HUDEP-2 (cell line): Measurements from ENCODE around the gene YPEL3.
A peak's percentile ranks its signal among the peaks of the same experiment; 100 is the strongest.
"Not testable (repeated sequence)": the region's sequence is repeated elsewhere in the genome, so short reads cannot be mapped to it uniquely, and the experiment has no call there.

ENCODE experiments used
- DNase-seq, 76 experiments: peaks; one replicate each; lab custom pipeline; 2025; ENCODE audit not compliant: unreplicated experiment in 76 of 76; lab: John Stamatoyannopoulos, UW

The YPEL3 gene

DNA sequence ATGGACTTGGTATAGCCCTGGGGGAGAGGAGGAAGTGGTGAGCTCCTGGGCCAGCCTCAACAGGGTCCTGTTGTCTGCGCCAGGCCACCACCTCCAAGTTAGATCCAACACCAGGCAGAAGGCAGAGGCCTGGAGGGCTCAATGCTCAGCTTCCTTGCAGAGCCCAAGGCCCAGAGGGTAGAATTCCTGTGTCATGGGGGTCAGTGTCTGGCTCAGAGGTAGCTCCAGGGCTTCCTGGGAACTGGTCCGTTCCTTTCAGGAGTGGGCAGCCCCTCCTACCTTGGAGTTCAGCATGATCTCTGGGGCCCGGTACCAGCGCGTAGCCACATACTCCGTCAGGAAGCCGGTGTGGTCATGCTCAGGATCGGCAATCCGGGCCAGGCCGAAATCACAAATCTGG lies 21.8 kb upstream of the YPEL3 start:
- DNase-seq = no peak

DNA sequence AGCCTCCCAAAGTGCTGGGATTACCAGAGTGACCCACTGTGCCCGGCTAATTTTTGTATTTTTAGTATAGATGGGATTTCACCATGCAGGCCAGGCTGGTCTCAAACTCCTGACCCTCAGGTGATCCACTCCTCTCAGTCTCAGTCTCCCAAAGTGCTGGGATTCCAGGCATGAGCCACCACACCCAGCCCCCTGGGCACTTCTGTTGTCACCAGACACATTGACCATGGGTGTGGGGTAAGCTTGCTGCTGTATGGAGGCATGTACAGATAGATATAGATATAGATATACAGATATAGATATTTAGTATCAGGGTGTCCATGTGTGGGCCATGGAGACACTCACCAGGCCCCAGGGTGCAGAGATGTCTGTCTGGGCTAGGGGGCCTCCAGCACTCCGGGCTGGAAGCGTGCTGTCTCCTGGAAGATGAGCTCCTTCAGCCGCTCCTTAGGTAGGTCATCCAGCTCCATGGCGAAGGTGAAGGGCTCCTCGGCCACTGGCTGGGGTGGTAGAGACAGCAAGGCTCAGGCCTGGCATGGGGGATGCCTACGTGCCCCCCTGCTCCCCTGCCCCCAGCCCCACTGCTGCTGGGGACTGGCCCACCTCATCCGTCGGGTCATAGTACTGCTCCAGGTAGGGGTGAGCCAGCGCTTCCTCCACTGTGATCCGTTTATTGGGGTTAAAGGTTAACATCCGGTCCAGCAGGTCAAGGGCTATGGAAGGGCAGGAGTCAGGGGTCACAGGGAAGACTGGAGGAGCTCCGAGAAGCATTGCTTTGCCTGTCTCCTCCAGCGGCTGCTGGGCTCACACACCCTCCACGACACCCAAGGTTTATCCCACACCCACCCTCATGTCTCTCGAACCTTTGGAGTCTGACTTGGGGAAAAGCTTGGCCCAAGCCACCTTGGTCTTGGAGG lies 20.5 kb upstream of the YPEL3 start:
- no peak for DNase-seq

DNA sequence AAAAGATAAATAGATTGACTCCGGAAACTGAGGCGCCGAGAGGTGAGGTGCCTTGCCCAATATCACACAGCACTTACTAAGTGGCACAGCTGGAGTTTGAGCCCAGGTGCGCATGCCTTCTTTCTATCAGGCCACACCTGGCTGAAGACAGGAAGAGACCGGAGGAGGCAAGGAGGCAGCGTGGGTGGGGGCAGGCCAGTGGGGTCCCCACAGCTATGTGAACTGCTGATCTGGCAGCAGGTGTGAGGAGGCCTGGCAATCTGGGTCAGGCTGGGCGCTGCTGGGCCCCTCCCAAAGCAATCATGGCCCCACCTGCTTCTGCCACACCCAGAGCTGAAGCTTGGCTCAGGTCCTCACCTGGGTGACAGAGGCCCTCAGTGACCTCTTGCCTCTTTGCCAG lies 19.2 kb upstream of the YPEL3 start:
- DNase-seq = no peak

DNA sequence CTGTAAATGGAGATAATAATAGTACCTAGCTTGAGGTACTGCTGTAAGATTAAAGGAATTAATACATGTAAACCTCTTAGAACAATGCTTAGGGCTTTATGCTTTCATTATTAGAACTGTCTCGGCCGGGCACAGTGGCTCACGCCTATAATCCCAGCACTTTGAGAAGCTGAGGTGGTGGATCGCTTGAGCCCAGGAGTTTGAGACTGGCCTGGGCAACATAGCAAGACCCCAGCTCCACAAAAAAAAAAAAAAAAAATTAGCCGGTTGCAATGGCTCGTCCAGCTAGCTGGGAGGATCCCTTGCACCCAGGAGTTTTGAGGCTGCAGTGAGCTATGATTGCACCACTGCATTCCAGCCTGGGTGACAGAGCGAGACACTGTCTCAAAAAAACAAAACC lies 18.8 kb upstream of the YPEL3 start:
- not testable (repeated sequence) for DNase-seq

DNA sequence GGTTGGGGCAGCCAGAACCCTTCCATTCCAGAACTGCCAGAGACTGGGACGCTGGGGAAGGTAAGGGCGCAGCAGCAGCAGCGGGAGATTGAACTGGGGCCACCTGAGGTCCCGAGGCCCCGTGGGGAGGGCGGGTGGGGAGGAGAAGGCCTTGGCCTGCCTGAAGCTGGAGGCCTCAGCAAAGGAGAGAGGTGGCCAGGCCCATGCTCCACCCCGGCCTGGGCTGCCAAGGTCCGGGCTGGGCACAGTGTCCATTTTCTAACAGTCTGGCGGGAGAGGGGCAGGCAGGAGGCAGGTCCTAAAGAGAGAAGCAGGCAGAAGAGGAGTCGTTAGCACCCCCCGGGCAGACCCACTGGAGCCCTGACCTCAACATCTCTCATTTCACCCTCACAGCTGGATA lies 18.4 kb upstream of the YPEL3 start:
- no peak for DNase-seq

DNA sequence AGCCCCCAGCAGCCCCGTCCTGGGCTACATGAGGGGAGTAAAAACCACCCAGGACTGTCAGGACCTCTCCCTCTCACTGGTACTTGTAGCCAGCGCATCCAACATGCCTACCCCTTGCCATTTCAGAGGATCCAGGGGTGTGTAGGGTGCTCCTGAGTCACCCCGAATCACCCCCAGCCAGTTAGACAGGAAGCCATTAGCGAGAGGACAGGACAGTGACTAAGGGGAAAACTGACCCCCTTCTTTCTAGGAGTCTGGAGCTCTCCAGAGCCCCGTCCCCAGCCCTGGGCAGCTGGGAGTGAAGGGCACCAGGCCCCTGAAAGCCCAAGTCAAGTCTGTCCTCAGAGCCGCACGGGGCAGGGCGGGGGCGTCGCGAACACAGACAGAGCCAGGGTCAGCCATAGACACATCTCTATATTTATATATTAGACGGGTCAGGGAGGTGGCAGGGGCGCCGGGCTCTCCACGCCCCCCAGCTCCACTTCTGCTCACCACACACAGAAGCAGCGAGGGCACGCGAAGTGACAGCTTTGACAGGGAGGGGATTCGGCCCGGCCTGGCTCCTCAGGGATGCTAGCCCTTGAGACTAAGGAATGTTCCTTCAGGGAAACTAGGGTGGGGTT lies 17.8 kb upstream of the YPEL3 start:
- no peak for DNase-seq

DNA sequence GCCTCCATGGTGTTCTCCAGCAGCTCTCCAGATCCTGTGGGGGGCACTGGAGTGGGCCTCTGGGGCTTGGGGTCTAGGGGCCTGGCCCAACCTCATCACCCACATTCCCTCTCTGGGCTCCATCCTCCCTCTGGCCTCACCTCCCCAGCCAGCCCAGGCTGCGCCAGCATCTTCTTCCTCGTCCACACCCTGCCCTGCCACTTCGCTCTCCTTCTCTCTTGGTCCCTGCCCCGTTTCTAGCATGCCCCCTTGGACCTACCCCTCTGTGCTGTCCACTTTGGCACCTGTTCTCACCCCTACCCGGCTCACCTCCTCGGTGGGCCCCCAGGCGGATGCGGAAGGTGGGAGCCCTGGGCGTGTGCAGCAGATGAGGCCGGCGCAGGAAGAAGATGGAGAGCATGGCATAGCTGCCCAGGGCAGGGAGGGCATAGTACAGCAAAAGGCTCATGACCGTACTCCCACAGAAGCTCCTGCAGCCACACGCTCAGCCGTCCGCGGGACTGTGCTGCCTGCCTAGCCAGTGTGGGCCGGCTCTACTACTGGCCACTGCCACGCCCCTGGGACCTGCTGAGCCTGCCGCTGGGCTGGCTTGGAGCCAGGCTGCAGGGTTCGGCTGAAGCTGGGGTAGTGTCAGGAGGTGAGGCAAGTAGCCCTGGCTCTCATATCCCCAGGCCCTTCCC lies 17.2 kb upstream of the YPEL3 start, which contains the start of gene GDPD3:
Gene GDPD3, minus strand, starts transcription at position 507 of the 680 bp plus-strand sequence. Its CDS starts 59 bp downstream, at position 448.
- DNase-seq = peak in 46 of 76 experiments; percentile 2 to 54 (median 27)

DNA sequence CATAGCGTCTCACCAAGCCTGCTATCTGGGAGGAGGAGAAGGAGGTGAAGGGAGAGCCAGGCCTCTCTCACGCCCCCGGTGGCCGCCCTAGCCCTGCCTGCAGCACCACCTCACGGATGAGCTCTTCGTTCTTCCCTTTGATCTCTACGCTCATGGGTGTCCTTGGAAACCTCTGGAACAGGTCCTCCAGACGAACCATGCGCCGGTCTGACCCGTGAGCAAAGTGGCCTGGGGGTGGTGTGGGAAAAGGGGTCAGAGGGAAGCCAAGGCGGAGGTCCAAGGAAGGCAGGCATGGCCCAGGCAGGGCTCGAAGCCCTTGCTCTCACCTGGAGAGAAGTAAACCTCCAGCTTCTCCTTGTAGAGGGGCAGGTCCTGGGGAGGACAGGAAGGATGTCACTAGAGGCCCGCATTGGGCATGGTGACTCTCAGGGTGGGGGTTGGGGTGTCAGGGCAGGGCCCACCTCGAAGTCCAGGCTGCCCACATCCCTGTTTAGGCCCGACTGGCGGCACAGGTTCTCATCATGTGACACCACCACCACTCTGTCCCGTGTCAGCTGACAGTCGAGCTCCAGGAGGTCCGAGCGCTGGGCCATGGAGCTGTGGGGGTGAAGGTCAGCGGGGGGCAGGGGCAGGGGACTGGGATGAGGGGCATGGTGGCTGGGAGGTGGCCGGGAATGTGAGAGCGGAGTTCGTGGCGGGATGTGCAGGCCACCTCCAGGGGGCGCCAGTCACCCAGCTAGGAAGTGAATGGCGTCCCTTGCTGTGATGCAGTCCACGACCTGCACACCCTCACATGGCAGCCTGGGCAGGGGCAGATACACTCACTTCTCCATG lies 16.4 kb upstream of the YPEL3 start:
- peak in 43 of 76 experiments; percentile 3 to 65 (median 33) for DNase-seq

DNA sequence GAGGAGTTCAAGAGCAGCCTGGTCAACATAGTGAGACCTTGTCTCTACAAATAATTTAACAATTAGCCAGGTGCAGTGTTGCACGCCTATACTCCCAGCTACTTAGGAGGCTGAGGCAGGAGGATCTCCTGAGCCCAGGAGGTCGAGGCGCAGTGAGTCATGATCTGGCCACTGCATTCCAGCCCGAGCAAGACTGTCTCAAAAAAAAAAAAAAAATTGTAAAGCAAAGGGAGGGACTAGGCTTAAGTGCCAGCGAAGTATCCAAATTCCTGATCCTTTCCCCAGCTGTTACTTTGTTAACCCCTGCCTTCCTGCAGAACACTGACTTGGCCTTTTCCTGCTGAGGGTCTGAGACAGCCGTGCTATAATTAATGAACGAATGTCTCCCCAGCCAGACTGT lies 14.6 kb upstream of the YPEL3 start:
- DNase-seq = no peak

DNA sequence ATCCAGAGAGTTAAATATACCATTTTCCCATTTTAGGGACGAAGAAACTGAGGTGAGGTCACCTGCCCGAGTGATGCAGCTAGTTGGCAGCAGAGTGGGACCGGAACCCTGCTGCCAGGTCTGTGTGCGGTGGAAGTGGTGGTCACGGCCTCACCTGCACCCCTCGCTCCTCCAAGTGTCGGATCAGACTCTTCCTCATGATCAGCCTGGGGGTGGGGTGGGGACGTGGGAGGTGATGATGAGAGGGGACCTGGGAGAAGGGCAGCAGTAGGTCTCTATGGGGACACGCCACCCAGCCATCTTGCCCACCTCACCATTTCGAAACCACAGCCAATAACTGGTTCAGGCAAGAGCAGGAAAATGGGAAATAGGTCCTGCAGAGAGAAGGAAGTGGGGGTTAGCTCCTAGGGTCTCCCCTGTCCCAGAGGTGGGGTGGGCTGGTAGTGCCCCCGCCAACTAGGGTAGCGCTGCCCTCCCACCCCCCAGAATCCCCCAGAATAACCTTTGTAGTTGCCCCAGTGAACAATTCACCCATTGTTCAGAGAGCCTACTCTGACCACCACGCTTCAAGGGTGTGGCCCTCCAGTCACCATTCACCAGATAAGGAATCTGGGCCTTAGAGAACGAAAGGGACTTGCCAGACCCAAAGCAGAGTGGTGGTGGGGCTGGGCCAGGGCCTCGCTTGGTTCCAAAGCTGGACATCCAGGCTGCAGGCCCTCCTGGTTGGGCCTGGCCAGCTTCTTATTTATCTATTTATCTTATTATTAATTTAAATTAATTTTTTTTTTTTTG lies 12.2 kb upstream of the YPEL3 start:
- peak in 22 of 76 experiments; percentile 4 to 34 (median 16) for DNase-seq

DNA sequence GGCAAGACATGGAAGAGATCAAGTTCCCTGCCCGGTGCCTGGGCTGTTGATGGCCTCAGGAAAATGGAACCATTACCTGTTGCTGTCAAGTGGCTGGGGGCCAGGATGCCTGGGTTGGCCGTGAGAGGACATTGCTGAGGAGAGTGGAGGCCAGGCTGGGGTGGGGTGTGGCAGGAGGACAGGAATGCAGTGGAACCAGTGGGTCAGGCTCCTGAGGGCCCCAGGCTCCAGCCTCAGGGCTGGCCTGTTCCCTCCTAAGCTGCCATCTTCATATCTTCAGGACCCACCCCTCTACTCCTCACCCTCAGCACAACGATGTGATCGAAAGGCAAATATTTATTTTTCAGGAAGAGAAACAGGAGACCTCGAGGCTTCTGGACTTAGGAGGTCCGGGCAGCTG lies 8.5 kb upstream of the YPEL3 start:
- no peak for DNase-seq

DNA sequence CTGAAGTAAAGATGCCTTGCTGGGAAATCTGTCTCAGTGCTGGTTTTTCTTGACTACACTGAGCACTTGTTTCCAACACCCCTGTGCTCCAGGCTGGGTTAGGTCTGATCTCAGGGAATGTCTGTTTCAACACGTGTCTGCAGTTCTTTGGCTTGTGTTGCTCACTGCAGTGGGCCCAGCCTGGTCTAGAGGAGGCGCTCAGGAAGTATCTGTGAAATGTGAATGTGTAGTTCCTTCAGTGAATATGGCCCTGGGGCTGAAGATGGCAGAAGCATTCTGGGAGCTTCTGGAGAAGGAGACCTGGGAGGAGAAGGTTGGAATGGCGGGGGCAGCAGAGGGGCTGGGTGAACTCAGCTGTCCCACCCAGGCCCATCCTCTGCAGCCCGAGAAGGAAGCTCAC lies 8.1 kb upstream of the YPEL3 start:
- DNase-seq = no peak

DNA sequence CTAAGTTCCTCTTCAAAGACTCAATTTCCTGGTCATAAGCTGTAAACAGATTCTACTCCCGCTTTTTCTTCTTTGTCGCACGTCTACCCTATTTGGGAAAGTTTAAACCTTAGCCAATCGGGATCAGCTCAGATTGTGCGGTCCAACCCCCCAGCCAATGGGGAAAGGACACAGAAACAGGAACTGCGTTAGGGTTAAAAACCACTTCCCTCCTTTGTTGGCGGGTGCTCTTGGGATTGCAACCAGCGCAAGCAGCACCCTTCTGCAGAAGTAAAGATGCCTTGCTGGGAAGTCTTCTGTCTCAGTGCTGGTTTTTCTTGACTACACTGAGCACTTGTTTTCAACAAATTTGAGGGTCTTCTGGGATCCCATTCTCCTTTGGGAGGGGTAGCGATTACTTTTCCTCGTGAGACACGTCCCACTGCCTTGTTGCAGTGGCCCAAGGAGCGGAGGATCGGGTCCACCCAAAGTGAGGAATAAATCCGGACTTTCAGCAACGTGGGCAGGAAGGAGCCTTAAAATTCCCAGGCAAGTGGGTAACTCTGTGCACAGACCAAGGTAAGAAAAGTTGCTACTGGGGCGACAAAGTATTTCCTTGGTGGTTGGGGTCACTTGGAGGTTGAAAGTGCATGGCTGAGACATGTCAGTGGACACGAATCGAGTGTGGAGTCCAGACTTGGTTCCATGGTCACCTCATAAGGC lies 1.0 kb upstream of the YPEL3 start:
- no peak for DNase-seq

DNA sequence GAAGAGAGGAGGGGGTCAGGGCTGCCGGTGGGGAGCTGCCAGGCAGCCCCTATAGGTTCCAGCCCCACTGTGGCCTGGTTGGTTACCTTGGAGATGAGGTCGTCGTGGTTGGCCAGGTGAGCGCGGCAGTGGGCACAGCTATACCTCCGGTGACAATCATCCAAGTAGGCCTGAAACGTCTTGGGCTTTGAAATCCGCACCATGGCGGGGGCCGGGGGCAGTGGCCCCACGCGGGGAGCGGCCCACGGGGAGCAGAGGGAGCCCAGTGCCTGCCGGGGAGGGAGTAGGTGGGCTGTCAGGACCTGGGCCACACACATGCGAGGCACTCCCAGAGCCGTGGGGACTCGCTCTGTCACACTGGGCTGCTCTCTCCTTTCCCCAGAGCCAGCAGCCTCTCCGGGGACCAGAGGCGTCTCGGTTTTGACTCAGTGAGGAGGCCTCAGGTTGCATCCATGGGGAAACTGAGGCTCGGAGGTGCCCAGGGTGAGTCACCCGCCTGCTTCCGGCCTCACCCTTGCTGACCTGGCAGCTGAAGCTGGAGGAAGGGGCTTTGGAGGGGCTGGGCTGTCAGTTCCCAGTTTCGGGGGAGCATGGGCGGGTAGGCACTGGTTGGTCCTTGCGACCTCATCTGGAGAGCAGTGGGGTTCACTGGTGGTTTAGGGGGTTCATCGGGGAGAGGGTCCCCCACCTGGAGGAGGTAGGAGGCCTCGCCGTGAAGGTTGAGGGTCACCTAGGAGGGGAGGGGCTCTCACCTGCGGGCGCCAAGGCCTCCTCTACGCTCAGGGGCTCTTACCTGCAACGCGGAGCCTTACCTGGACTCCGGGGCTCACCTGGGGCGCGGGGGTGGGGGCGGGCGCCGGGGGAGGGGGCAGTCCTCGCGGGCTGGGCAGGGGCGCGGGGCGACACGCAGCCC lies 591 bp downstream of the YPEL3 start:
- DNase-seq = no peak

DNA sequence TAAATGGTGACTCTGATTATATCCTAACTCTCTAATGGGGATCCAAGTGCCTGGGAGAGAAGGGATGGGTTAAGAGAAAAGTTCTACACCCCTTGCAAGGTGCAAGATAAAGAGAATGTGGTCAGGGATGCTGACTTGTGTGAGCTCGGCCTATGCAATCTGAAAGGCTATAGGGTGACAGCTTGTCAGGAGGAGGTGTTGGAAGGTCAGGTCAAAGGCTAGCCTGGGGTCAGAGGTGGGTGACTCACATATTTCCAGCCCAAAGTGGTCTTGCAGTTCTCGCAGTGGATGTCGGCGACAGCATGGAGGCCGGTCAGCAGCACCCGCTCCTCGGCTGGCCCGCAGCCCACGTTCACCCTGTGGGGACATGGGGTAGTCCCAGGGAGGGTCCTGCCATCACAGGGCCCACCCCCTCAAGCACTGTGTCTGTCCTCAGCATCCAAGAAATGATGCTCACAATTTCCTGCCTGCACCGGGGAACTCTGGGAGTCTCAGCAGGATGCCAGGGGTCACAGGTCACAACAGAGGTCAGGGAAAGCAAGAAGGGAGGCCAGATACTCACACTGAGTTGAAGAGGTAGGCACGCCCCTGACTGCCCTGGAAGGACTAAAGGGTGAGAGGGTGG lies 1.4 kb downstream of the YPEL3 start:
- DNase-seq = no peak

DNA sequence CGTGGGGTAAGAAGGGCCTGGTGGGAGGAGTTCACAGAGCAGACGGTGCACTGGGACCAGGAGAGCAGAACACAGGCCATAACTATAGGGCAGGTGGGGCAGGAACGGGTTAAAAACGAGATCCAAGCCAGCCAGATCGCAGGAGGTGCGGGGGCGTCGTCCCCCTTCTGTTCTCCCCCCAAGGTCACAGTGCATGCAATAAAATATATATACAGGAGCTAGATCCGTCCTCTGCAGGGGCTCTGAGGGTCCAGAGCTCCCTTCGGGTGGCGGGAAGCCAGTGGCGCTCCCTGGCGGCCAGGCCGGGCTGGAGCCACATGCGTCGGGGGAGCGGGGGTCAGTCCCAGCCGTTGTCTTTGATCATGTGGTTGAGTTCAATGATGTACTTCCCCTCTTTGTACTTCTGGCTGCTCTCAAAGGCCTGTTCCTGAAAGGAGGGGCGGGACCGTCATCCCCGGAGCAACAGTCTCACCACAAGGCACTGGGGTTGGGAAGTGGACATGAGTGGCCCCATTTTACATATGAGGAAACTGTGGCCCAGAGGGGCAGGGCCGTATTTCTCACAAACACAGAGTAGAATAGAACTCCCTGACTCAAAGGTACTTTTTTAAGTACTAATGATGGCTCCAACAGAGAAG lies 3.5 kb downstream of the YPEL3 start:
- peak in 71 of 76 experiments; percentile 19 to 89 (median 67) for DNase-seq
